Measurements from ENCODE around the gene PSMC3IP. TPM values are rescaled to one million over a fixed set of nuclear protein-coding genes. Genes with fewer than 3 reads are reported as not detected.

Gene PSMC3IP, protein sequence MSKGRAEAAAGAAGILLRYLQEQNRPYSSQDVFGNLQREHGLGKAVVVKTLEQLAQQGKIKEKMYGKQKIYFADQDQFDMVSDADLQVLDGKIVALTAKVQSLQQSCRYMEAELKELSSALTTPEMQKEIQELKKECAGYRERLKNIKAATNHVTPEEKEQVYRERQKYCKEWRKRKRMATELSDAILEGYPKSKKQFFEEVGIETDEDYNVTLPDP
- total RNA-seq = 1 to 10 TPM; 7.9 to 9.0 TPM

DNA sequence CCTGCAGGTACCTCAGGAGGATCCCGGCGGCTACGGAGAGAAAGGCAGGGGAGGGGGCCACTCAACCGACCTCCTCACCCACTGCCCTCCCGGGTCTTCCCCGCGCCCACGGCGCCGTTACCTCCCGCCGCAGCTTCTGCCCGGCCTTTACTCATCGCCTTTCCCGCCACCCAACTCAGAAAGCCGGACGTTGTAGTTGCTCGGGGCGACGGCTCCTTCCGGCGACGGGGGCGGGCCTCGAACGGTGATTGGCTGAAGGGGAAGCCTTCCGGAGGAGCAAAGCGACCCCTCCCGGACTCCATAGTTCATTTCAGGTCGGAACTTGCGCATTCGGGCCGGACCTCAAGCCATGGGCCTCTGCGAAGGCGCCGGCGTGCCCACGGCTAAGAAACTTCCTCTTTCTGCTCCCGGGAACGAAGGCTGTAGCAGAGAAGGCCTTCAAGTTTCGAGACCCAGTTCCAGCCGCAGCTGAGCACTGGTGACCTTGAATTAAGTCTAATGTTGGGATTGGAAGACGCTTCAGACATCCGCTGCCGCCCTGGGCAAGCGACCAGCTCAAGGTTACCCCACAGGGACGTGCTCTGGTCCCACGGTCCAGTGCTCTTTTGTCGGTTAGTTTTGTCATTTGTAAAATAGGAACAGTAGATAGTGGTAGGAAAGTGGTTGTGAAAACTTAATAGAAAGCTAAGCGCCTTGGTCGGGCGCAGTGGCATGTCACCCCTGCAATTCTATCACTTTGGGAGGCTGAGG is at the start of gene PSMC3IP:
Gene PSMC3IP (minus strand): TSS at position 198 of the 750 bp plus-strand sequence. CDS start 43 bp downstream, at position 155.

DNA sequence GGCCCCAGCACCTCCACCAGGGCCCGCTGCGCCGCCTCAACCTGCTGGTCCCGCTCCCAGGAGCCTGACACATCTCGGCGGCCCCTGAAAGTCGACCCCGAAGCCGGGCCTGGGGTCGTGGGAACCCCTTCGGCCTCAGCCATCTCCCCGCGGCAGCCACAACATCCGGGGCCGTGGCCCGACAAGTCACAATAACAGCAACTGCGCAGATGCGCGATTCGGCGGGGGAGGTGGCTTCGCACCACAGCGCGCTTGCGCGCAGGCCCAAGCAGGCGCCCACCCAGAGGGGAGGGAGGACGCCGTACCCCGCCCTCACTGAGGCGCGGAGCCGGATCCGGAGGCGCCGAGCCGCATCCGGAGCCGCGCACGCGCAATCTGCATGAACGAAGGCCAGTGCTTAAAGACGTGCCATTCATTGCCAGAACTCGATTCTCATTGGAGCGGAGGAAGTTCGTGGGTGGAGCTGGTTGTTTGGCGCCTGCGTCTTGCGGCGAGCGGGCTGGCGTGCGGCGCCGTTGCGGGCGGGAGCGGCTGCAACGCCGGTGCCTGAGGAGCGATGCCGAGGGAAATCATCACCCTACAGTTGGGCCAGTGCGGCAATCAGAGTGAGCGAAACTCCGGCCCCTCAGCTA is 31.8 kb upstream of the PSMC3IP start, which contains the start of the genes RETREG3 and TUBG1:
Gene RETREG3 (minus strand): TSS at position 193 of the 632 bp plus-strand sequence. CDS start 50 bp downstream, at position 143.
Gene TUBG1 (plus strand): TSS at position 502 of the 632 bp plus-strand sequence. CDS start 55 bp downstream, at position 557.

DNA sequence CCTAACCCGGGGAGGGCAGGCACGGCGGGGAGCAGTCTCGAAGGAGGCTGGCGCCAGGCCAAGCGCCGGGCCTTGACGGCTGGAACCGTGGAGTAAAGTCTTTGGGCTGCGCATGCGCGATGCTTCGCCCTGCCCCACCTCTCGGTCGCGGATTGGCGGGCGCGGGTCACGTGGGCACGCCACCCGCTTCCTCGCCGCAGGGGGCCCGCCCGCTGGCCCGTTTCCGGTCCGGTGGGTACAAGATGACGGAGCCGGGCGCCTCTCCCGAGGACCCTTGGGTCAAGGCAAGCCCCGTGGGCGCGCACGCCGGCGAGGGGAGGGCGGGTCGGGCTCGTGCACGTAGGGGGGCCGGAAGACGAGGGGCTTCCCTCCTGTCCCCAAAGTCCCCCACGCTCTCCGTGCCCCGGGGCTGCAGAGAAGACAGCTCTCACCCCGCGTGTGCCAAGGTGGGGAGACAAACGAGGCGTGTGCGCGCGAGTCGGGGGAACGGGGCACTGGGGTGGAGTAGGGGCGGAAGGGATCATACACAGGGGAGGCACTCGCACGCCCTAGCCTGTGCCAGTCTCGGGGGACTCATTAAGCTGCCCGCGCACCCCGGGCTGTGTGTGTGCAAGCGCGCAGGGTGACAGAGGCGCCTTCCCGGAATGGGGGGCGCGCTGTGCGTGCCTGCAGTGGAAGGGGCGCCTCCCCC is 10.5 kb downstream of the PSMC3IP start, which contains the start of gene MLX:
Gene MLX (plus strand): TSS at position 218 of the 691 bp plus-strand sequence. CDS start 25 bp downstream, at position 243.

DNA sequence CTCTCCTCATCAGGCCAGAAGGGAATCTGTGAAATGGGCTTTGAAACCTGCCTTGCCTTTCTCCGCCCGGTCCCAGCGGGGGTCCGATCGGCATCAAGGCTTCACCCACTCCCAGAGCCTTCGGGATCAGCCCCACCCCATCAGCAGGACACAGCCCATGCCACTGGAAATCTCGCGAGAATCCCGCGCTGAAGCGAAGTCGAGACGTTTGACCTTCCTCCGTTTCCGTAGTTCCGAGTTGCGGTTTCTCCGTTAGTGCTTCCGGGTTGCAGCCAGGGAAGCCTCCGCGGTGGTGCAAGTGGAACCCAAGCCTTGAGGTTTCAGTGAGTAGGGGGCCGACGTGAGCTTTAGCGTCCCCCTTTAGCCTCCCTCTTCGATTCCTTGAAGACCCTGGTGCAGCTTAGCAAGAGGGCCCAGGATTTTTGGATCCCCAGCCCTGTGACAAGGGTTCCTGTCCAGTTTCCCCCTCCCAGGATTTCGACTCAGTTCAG is 15.6 kb downstream of the PSMC3IP start, which contains the start of gene COASY:
Gene COASY (plus strand): TSS at position 252 of the 491 bp plus-strand sequence. CDS start 475 bp downstream, outside the sequence.

DNA sequence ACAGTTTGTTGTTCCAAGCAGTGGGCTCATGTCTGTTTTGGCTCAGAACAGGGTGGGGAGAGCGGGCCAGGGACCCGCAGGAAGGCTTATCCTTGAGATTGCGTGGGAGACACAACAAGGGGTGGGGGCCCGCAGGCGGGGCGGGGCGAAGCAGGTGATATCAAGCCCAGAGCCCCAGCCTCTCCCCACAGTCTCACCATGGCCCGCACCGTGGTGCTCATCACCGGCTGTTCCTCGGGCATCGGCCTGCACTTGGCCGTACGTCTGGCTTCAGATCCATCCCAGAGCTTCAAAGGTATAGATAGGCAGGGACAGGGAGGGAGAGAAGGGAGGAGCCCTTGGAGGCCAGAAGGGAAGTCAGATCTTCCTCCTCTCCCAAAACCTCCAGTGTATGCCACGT is 24.8 kb downstream of the PSMC3IP start, which contains the start of gene HSD17B1:
Gene HSD17B1 (plus strand): TSS at position 188 of the 400 bp plus-strand sequence. CDS start 11 bp downstream, at position 199.

DNA sequence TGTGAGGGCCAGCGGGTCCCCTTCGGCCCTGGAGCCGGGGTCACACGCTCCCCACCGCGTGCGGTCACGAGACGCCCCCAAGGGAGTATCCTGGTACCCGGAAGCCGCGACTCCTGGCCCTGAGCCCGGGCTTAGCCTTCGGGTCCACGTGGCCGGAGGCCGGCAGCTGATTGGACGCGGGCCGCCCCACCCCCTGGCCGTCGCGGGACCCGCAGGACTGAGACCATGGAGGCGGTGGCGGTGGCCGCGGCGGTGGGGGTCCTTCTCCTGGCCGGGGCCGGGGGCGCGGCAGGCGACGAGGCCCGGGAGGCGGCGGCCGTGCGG is 41.5 kb downstream of the PSMC3IP start, which contains the start of gene NAGLU:
Gene NAGLU (plus strand): TSS at position 194 of the 324 bp plus-strand sequence. CDS start 32 bp downstream, at position 226.

Other genes with a start within 250 kb of the PSMC3IP start
- gene STAT3, start 189.3 kb downstream of the PSMC3IP start, total RNA-seq = 100 to 1,000 TPM; 142 to 172 TPM
- 100 to 1,000 TPM; 118 to 153 TPM for gene CAVIN1, start 154.5 kb downstream of the PSMC3IP start, total RNA-seq
- 100 to 1,000 TPM; 108 to 158 TPM for gene ATP6V0A1, start 118.9 kb downstream of the PSMC3IP start, total RNA-seq
- gene NAGLU, start 41.5 kb downstream of the PSMC3IP start, total RNA-seq = 10 to 100 TPM; 43.6 to 83.6 TPM
- 1 to 10 TPM in 1 of 2 donors, under 1 TPM in 1; 1.00 to 1.0 TPM for gene HSD17B1, start 24.8 kb downstream of the PSMC3IP start, total RNA-seq
- 10 to 100 TPM; 19.6 to 32.6 TPM for gene COASY, start 15.6 kb downstream of the PSMC3IP start, total RNA-seq
- gene MLX, start 10.6 kb downstream of the PSMC3IP start, total RNA-seq = 10 to 100 TPM; 39.6 to 55.3 TPM
- 10 to 100 TPM; 69.3 to 91.9 TPM for gene RETREG3, start 31.6 kb upstream of the PSMC3IP start, total RNA-seq
- gene TUBG1, start 32.0 kb upstream of the PSMC3IP start, total RNA-seq = 100 to 1,000 TPM in 1 of 2 donors, 10 to 100 TPM in 1; 49.2 to 131 TPM
- gene TUBG2, start 81.6 kb upstream of the PSMC3IP start, total RNA-seq = 10 to 100 TPM; 11.3 to 16.9 TPM
- gene PLEKHH3, start 99.3 kb upstream of the PSMC3IP start, total RNA-seq = 1 to 10 TPM; 8.3 to 10.0 TPM
- 1 to 10 TPM; 1.3 to 1.7 TPM for gene CCR10, start 104.1 kb upstream of the PSMC3IP start, total RNA-seq
- 10 to 100 TPM in 1 of 2 donors, 1 to 10 TPM in 1; 8.0 to 34.1 TPM for gene CNTNAP1, start 104.8 kb upstream of the PSMC3IP start, total RNA-seq
- gene EZH1, start 167.3 kb upstream of the PSMC3IP start, total RNA-seq = 10 to 100 TPM; 11.0 to 24.8 TPM
- gene RAMP2, start 183.5 kb upstream of the PSMC3IP start, total RNA-seq = 1 to 10 TPM in 1 of 2 donors, under 1 TPM in 1; 0.67 to 1.0 TPM
- 10 to 100 TPM; 63.3 to 73.3 TPM for gene VPS25, start 195.7 kb upstream of the PSMC3IP start, total RNA-seq
- not detected for gene WNK4, start 202.9 kb upstream of the PSMC3IP start, total RNA-seq
- 10 to 100 TPM; 68.8 to 96.9 TPM for gene COA3, start 221.0 kb upstream of the PSMC3IP start, total RNA-seq
- gene CNTD1, start 221.1 kb upstream of the PSMC3IP start, total RNA-seq = under 1 TPM in 1 of 2 donors, not detected in 1; under 0.01 TPM
- 10 to 100 TPM; 68.8 to 94.9 TPM for gene BECN1, start 246.6 kb upstream of the PSMC3IP start, total RNA-seq

Measured in melanocyte of skin (primary cell).